ENCODE measurements around the gene C2orf69. TPM values are rescaled to one million over a fixed set of nuclear protein-coding genes. Genes with fewer than 3 reads are reported as not detected.

The C2orf69 gene
- total RNA-seq, 1 donor from 2014 or later, result 11.3 TPM

DNA sequence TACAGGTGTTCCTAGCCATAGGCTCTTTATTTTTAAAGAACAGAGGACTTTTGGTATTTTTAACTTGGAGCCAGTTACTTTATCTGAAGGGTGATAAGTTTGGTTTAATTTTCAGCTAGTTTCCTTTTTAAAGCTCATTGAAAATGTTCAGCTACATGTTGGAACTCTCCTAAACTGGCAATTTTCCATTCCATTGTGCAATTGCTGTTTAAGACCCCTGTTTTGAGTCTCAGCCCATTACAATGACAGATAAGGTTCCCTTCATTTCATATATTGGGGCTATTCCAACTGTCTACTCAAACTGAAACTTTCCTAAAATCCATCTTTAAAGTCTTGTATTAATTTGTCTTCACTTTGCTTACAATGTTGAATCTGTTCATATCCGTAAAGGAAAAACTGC is 55.9 kb downstream of the C2orf69 start:
- DNase-seq (no peak), ATAC-seq (no peak)
- intact Hi-C loops (cut with DNase I), result no loop called here
- no peaks in the 10 kb centered on the region for H3K9me3 ChIP-seq
- peaks cover 49% of the 10 kb centered on the region for H3K36me3 ChIP-seq
- H3K27me3 ChIP-seq, result no peaks in the 10 kb centered on the region
- TF ChIP-seq, protein P1, sequence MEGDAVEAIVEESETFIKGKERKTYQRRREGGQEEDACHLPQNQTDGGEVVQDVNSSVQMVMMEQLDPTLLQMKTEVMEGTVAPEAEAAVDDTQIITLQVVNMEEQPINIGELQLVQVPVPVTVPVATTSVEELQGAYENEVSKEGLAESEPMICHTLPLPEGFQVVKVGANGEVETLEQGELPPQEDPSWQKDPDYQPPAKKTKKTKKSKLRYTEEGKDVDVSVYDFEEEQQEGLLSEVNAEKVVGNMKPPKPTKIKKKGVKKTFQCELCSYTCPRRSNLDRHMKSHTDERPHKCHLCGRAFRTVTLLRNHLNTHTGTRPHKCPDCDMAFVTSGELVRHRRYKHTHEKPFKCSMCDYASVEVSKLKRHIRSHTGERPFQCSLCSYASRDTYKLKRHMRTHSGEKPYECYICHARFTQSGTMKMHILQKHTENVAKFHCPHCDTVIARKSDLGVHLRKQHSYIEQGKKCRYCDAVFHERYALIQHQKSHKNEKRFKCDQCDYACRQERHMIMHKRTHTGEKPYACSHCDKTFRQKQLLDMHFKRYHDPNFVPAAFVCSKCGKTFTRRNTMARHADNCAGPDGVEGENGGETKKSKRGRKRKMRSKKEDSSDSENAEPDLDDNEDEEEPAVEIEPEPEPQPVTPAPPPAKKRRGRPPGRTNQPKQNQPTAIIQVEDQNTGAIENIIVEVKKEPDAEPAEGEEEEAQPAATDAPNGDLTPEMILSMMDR (IDR thresholded peaks at IDR 0.05), result no peak
- no peaks in the 10 kb centered on the region for H3K4me1 ChIP-seq
- H3K27ac ChIP-seq, result no peak overlapping the region
- H3K4me3 ChIP-seq, result no peak overlapping the region

GRCh38 chr2:199968126-199968525 is 57.0 kb downstream of the C2orf69 start:
- DNase-seq, result no peak
- intact Hi-C loops (cut with DNase I), result no loop called here

DNA sequence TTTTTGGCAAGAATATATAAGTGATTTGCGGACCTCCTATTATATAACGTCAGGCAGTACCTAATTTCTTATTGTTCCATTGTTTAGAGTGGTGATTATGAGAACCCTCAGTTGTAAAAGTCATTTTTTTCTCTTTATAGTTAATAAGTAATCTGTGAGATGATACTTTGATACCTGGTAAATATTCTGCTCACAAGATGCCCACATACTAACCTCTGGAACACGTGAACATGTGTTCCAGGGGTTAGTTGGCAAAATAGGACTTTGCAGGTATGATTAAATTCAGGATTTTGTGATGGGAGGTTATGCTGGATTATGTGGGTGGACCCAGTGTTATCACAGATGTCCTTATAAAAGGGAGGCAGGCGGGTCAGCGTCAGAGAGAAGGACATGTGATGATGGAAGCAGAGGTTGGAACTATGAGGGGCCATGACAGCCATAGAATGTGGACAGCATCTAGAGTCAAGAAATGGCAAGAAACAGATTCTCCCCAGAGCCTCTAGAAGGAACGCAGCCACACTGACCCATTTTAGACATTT is 61.1 kb downstream of the C2orf69 start:
- no peaks in the 10 kb centered on the region for H3K27me3 ChIP-seq
- intact Hi-C loops (cut with DNase I), result no loop called here
- H3K4me3 ChIP-seq, result no peak overlapping the region
- TF ChIP-seq, protein P1 (IDR thresholded peaks at IDR 0.05), result no peak
- H3K27ac ChIP-seq, result no peak overlapping the region
- no peaks in the 10 kb centered on the region for H3K9me3 ChIP-seq
- no peak for ATAC-seq
- DNase-seq, result no peak
- no peaks in the 10 kb centered on the region for H3K36me3 ChIP-seq
- H3K4me1 ChIP-seq, result no peaks in the 10 kb centered on the region

More at GRCh38 chr2:199968126-199968525, 57.0 kb downstream of the C2orf69 start:
- ATAC-seq, result no peak
- Histone ChIP-seq H3K27ac (no peak overlapping the region), H3K4me1 (no peaks in the 10 kb centered on the region), H3K27me3 (no peaks in the 10 kb centered on the region), H3K36me3 (peaks cover 38% of the 10 kb centered on the region), H3K4me3 (no peak overlapping the region), H3K9me3 (no peaks in the 10 kb centered on the region)
- TF ChIP-seq, protein P1 (IDR thresholded peaks at IDR 0.05), result no peak

DNA sequence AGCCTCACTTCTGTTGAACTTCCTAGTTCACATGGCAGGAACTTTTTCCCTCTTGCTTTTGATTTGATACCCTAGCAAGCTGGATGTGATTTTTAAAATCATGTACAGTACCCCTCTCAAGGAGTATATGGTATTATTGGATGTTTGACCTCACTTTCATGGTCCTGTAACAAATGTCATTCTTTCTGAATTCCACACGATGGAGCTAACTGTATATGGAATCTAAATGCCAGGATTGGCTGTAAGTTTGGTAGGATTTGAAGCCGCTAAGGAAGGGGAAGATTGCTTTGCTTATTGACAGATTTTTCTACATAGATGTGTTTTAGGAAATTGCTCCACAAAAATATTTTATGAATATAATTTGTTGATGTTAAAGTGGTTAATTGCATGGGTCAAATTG is 62.6 kb downstream of the C2orf69 start:
- TF ChIP-seq, protein P1 (IDR thresholded peaks at IDR 0.05), result peak; percentile 49
- Histone ChIP-seq H3K4me1 (no peaks in the 10 kb centered on the region), H3K36me3 (no peaks in the 10 kb centered on the region), H3K4me3 (no peak overlapping the region), H3K9me3 (no peaks in the 10 kb centered on the region), H3K27me3 (no peaks in the 10 kb centered on the region), H3K27ac (no peak overlapping the region)
- DNase-seq (no peak), ATAC-seq (peak; percentile 67)
- intact Hi-C loops (cut with DNase I), result no loop called here

GRCh38 chr2:199975273-199975895 is 64.3 kb downstream of the C2orf69 start:
- Histone ChIP-seq H3K27me3 (no peaks in the 10 kb centered on the region), H3K9me3 (no peaks in the 10 kb centered on the region), H3K4me1 (peaks cover 4% of the 10 kb centered on the region), H3K27ac (no peak overlapping the region), H3K4me3 (no peak overlapping the region), H3K36me3 (no peaks in the 10 kb centered on the region)
- ATAC-seq (no peak), DNase-seq (no peak)
- TF ChIP-seq, protein P1 (IDR thresholded peaks at IDR 0.05), result no peak
- intact Hi-C loops (cut with DNase I), result no loop called here

Other genes with a start within 250 kb of the C2orf69 start
- gene FTCDNL1, start 60.1 kb upstream of the C2orf69 start, total RNA-seq, result 2.1 TPM
- 7.5 TPM for gene TYW5, start 44.2 kb downstream of the C2orf69 start, total RNA-seq
- gene MAIP1, start 44.3 kb downstream of the C2orf69 start, total RNA-seq, result 13.1 TPM

Measured in upper lobe of right lung (tissue), 1 donor.